Measurements from ENCODE around the gene TRABD2A. TPM values are rescaled to one million over a fixed set of nuclear protein-coding genes. Genes with fewer than 3 reads are reported as not detected.
"Not testable (repeated sequence)": the region's sequence is repeated elsewhere in the genome, so short reads cannot be mapped to it uniquely, and the experiment has no call there.

TRABD2A gene
- total RNA-seq, 1 donor from 2014 or later, result 1.3 TPM

GRCh38 chr2:84880395-84880644 lies 564 bp downstream of the TRABD2A start:
- DNase-seq (ENCODE audit: extremely low read depth, low read depth, low spot score), result no peak

DNA sequence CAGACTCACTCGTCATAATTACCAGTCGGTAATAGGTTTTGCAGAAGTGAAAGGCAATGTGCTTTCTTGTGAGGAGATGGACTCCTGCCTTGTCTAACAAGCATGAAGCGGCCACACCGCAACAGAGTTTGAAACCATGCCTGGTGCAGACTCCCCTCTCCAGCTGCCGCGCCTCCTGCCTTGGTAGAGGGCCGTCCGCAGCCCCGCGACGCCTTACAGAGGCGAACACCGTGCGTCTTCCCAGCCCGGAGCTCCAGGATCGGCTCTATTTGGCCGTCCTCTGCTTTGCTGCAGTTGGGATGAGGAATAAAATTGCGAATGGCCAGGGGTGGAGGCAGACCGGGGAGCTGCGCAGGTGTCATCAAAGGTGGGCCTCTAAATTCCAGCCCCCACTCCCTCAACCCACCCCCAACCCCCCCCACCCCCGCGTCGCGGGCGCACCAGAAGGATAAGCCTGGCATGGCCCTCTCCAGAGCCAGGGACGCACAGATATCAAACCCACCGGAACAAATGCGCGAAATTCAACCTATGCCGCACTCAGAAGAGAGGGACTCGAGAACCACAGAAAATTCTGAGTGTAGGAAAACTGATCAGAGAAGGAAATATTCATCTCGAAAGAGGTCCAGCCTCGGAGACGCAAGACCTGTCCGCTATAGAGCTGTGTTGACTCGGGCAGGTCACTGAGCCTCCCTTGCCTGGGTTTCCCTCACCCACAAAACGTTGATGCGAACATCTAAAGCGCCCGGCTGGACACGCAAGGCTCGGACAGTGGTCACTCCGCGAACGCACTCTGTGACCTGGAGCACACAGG lies 1.1 kb downstream of the TRABD2A start:
- no peak for DNase-seq (ENCODE audit: extremely low read depth, low read depth, low spot score)

GRCh38 chr2:84878896-84879583 lies 1.8 kb downstream of the TRABD2A start:
- DNase-seq (ENCODE audit: extremely low read depth, low read depth, low spot score), result no peak

DNA sequence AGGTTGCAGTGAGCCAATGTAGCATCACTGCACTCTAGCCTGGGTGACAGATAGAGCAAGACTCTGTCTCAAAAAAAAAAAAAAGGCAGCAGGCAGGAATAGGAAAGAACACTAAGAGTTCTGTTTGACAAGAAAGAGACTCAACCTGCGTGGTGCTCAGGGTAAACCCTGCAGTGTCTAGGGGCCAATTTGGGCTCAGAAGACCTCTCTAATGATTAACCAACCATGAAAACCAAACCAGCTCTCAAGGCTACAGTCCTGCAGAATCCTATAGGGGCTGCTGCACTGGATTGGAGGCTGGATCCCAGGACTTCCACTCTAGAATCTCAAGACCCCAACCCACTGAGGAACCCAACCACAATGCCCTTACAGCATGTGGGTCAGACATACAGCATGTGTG lies 2.4 kb downstream of the TRABD2A start:
- DNase-seq (ENCODE audit: extremely low read depth, low read depth, low spot score), result no peak

- DNase-seq (ENCODE audit: extremely low read depth, low read depth, low spot score), result no peak
Observed at GRCh38 chr2:84876369-84876768, 4.5 kb downstream of the TRABD2A start.

DNA sequence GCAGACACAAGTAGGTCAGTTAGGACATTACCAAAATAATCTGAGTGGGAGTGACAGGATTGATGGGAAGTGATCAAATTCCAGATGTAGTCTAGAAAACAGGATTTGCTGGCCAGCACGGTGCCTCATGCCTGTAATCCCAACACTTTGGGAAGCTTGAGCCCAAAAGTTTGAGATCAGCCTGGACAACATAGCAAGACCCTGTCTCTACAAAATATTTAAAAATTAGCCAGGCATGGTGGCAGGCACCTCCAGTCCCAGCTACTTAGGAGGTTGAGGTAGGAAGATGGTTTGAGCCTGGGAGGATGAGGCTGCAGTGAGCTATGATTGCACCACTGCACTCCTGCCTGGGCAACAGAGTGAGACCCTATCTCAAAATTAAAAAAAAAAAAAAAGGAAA lies 5.3 kb downstream of the TRABD2A start:
- not testable (repeated sequence) for DNase-seq (ENCODE audit: extremely low read depth, low read depth, low spot score)

DNA sequence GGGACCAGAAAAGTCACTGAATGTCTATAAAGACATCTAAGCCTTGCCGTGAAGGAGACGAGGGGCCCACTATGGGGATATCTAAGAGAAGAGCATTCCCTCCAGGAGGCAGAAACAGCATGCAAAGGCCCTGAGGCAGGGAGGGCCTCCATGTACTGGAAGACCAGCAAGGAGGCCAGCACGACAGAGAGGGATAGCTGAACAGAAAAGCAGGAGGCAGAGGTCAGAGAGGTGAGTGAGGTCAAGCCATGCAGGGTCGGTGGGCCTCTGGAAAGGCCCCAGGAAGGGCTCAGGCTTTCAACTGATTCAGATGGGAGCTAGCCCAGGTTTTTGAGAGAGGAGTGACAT lies 5.7 kb downstream of the TRABD2A start:
- no peak for DNase-seq (ENCODE audit: extremely low read depth, low read depth, low spot score)

DNA sequence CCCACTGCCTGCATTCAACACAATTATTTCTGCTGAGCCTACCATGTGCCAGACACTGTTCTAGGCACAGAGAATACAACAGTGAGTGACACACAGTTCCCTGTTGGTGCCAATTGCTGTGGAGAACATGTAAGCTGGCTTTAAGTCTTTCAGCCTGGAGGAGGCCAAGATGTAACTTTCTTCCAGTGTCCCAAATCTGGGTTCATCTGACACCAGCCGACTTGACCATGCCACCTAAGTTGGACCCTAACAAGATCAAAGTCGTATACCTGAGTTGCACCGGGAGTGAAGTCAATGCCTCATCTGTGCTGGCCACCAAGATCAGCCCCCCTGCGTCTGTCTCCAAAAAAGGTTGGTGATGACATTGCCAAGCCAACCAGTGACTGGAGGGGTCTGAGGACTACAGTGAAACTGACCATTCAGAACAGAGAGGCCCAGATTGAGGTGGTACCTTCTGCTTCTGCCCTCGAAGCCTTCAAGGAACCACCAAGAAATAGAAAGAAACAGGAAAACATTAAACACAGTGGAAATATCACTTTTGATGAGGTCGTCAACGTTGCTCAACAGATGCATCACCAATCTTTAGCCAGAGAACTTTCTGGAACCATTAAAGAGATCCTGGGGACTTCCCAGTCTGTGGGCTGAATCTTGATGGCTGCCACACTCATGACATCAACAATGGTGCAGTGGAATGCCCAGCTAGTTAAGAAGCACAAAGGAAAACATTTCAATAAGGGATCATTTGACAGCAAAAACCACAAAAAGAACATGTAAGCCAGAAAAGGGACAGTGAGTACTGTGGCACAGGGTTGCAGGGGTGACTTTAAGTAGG lies 6.3 kb downstream of the TRABD2A start:
- no peak for DNase-seq (ENCODE audit: extremely low read depth, low read depth, low spot score)

DNA sequence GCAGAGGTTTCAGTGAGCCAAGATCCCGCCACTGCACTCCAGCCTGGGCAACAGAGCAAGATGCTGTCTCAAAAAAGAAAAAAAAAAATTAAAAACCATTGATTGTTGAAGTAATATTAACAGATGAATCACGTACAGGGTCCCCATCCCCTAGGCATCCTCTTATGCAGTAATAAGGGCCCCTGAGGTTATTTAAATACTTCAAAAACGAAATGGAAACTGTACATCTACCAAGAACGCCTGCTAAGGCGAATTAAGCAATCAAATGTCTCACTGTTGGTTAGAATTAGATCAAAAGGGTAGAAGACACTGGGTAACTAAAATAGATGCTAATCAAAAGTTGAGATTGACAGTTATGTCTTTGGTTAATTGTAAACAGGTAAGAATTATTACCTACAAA lies 7.5 kb downstream of the TRABD2A start:
- DNase-seq (ENCODE audit: extremely low read depth, low read depth, low spot score), result no peak

DNA sequence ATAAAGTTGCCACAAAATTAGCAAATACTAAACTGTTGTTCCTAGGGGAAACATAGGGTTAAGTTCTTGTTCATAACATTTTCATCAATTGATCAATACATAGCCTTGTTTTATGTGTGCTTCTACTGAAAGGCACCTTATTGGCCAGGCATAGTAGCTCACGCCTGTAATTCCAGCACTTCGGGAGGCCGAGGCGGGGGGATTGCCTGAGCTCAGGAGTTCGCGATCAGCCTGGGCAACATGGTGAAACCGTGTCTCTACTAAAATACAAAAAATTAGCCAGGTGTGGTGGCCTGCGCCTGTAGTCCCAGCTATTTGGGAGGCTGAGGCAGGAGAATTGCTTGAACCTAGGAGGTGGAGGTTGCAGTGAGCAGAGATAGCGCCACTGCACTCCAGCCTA lies 8.2 kb downstream of the TRABD2A start:
- DNase-seq (ENCODE audit: extremely low read depth, low read depth, low spot score), result not testable (repeated sequence)

GRCh38 chr2:84870306-84870705 lies 10.6 kb downstream of the TRABD2A start:
- no peak for DNase-seq (ENCODE audit: extremely low read depth, low read depth, low spot score)

GRCh38 chr2:84868327-84868726 lies 12.6 kb downstream of the TRABD2A start:
- DNase-seq (ENCODE audit: extremely low read depth, low read depth, low spot score), result not testable (repeated sequence)

DNA sequence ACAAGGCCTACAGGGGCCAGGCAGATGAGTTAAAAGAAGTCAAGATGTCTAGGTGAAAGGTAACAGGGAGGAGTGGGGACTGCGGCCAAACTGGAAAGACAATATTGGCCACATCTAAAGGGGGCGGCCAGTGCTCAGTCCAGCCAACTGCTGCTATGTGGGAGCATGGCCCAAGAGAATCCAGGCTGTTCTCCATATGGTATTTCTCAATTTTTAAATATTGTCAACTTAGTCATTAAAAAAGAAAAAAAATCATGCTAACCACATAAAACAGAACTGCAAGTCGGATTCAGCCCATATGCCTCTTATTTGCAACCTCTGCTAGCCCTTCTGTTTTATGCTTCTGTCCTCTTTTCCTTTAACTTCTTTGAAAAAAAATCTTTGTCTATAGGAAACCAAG lies 14.8 kb downstream of the TRABD2A start:
- DNase-seq (ENCODE audit: extremely low read depth, low read depth, low spot score), result no peak

- DNase-seq (ENCODE audit: extremely low read depth, low read depth, low spot score), result no peak
Observed at GRCh38 chr2:84865181-84865783, 15.6 kb downstream of the TRABD2A start.

DNA sequence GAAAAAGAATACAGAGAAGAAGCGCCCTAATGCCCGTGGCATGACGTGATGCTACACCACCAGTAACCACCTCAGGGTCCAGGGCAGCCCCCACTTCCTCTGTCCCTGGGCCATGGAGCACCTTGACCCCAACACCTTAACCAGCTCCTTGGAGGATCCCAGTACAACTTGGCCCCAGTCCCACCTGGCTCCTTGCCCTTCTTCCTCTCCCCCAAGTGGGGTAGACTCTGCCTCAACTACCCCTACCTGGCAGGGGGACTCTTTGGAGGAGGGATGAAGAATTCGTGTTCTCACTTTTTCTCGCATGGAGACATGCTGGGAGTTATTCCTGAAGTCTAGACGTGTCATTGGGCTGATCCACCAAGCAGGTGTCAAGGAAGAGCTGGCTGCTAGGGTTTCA lies 18.9 kb downstream of the TRABD2A start:
- DNase-seq (ENCODE audit: extremely low read depth, low read depth, low spot score), result no peak

DNA sequence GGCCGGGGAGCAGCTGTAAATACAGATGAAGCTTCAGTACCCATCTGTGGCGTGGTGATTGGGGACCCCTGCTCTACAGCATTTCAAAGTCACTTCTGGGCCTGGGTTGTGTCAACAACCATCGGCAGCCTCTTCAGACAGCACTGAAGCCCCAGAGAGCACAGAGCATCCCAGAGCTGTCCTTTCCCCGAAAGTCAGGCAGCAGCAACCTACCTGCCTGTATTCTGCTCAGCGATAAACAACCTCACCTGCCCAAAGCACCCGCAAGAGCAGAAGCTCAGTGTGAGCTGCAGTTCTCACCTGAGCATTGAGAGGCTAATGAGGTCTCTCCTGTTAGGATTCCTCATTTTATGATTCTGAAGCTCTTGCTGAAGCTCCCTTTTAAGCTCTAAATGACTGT lies 19.3 kb downstream of the TRABD2A start:
- no peak for DNase-seq (ENCODE audit: extremely low read depth, low read depth, low spot score)

DNA sequence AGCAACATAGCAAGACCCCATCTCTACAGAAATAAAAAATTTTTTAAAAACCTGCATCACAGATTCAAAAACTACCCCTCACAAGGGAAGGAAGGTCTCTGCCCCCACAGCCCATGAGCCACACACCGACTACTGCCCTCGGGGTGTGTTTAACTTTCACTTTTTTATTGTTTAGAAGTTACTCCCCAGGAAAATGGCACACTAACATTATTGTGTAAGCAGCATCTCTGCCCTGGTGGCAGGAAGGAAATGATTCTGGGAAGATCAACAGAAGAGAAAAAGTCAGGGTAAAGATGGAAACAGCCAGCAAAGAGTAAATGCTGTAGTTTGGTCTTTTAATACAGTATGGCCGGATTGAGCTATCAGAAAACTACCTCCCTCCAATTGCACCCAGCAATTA lies 21.9 kb downstream of the TRABD2A start:
- no peak for DNase-seq (ENCODE audit: extremely low read depth, low read depth, low spot score)

DNA sequence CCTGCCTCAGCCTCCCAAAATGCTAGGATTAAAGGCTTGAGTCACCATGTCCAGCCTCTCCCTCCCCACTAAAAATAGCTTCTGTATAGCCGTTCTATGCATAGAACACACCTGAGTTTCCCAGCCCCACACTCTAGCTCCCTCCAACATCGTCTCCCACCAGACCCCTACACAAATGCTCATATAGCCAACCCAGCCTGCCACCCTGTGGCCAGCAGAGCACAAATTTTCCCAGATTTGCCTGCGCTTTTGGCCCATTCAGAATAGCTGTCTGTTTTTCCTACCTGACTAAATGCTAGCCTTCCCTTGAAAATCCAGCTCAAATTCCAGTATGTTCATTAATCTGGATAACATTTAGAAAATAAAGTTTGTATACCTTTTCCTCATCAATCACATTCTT lies 22.8 kb downstream of the TRABD2A start:
- no peak for DNase-seq (ENCODE audit: extremely low read depth, low read depth, low spot score)

DNA sequence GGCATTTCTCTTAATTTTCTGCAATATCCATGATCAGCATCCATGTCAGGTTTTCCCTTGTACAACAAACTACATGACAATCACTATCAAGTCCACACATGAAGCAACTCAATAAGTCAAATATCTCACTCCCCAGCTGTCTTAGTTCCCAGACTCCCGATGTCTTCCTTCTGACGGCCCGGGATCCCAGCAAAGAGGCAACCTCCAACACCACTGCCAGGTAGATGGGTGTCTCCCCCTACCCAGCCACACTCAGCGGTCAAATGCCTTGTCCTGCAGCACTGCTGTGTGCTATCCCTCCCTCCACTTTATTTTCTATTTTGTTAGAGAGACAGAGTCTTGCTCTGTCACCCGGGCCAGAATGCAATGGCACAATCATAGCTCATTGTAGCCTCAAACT lies 23.3 kb downstream of the TRABD2A start:
- DNase-seq (ENCODE audit: extremely low read depth, low read depth, low spot score), result no peak

DNA sequence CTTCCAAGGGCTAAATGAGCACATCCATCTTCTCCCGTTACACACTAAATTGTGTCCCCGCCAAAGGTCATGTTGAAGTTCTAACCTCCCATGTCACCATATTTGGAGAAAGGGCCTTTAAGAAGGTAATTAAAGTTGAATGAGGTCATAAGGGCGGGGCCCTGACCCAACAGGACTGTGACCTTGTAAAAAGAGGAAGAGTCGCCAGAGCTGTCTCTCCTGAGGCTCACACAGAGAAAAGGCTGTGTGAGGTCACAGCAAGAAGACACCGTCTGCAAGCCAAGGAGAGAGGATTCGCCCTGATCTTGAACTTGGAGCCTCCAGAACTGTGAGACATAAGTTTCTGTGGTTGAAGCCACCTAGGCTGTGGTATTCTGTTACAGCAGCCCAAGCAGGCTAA lies 24.1 kb downstream of the TRABD2A start:
- no peak for DNase-seq (ENCODE audit: extremely low read depth, low read depth, low spot score)

DNA sequence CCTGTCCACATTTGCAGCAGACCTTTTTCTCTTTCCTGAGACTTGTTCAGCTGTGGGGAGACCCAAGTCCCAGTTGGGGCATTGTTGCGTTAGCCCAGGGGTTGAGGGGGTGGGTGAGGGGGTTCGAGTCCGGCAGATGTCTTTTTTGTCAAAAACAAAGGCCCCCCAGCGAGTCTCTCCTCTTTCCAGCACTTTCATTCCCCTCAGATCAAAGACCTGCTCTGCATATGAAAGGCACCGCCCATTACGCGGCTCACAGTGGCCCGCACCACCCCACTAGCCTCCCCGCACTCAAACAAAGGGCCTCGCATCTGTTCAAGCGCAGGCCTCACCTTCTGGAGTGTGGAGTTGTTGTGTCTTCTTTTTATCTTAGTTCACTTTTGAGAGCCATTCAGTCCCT lies 25.2 kb downstream of the TRABD2A start:
- no peak for DNase-seq (ENCODE audit: extremely low read depth, low read depth, low spot score)

Data from glomerular endothelial cell (primary cell).